B cell (primary cell): Measurements from ENCODE around the gene NAA35. TPM values are rescaled to one million over a fixed set of nuclear protein-coding genes. Genes with fewer than 3 reads are reported as not detected.

Source experiments
- ATAC-seq: fragments of 200-7000 bp; cut with Tn5 transposase; one replicate; pipeline ENCODE4 v1.10.0; 2021; ENCODE audit warnings: low read depth, mild to moderate bottlenecking, moderate number of reproducible peaks, moderate library complexity
- CTCF ChIA-PET: fragments of 350-600 bp; sonication (Branson Sonifier 250); formaldehyde crosslinking; loops from one replicate; lab custom pipeline; 2021; ENCODE audit warnings: antibody characterized with exemption, inconsistent platforms; lab: Charles Lee
- POLR2A ChIA-PET: fragments of 350-600 bp; sonication (Branson Sonifier 250); formaldehyde crosslinking; loops from one replicate; lab custom pipeline; 2021; ENCODE audit warnings: antibody characterized with exemption; lab: Charles Lee
- DNase-seq: peaks from one replicate; pipeline ENCODE4 v3.0.0; 2013
- H2AFZ ChIP-seq: 2 replicates; pipeline ENCODE4 v1.6.1; 2012; ENCODE audit warnings: mild to moderate bottlenecking, low read depth, low read length; ENCODE audit not compliant: insufficient read depth, poor library complexity, severe bottlenecking
- H3K27ac ChIP-seq, 2 donors: 1 replicate in 1 of 2; 2 replicates in 1 of 2; pipeline ENCODE4 v1.5.1; 2012 to 2013; ENCODE audit warnings: low read length in 2 of 2, mild to moderate bottlenecking in 2 of 2, moderate library complexity in 1 of 2
- H3K27me3 ChIP-seq, 4 experiments: fragments of 200-600 bp in 1 of 4; sonication (generic) in 1 of 4; replicated peaks in 1 of 4; 1 replicate in 2 of 4; 2 replicates in 2 of 4; pipeline versions ENCODE4 v1.6.1 to v1.7.0; 2013 to 2016; ENCODE audit warnings: low read length in 3 of 4, mild to moderate bottlenecking in 2 of 4, mixed read lengths in 1 of 4, moderate library complexity in 1 of 4; ENCODE audit not compliant: insufficient read depth in 4 of 4, control insufficient read depth in 3 of 4; ENCODE audit errors: control extremely low read depth in 1 of 4
- H3K36me3 ChIP-seq, 2 experiments: replicated peaks in 1 of 2; 1 replicate in 1 of 2; 2 replicates in 1 of 2; pipeline versions ENCODE4 v1.6.1 to v1.7.1; 2013; ENCODE audit warnings: low read length in 1 of 2; ENCODE audit not compliant: insufficient read depth in 2 of 2, control insufficient read depth in 1 of 2; ENCODE audit errors: control extremely low read depth in 1 of 2, extremely low read depth in 1 of 2
- H3K4me1 ChIP-seq, 2 donors: fragments of 200-600 bp in 1 of 2; sonication (generic) in 1 of 2; 1 replicate in 1 of 2; 2 replicates in 1 of 2; pipeline versions ENCODE4 v1.5.1 to v1.6.1; 2013 to 2017; ENCODE audit warnings: low read length in 2 of 2; ENCODE audit not compliant: control insufficient read depth in 2 of 2, insufficient read depth in 2 of 2
- H3K4me2 ChIP-seq: replicated peaks from 2 replicates; pipeline ENCODE3; 2012; ENCODE audit warnings: mild to moderate bottlenecking, low read depth, low read length; ENCODE audit not compliant: poor library complexity, severe bottlenecking
- H3K4me3 ChIP-seq, 5 experiments: fragments of 200-600 bp in 1 of 5; sonication (generic) in 1 of 5; 1 replicate in 3 of 5; 2 replicates in 2 of 5; pipeline versions ENCODE4 v1.5.1 to v1.7.0; 2011 to 2016; ENCODE audit warnings: low read length in 4 of 5, mild to moderate bottlenecking in 4 of 5, low read depth in 2 of 5, control low read depth in 1 of 5, moderate library complexity in 1 of 5; ENCODE audit not compliant: insufficient read depth in 1 of 5; ENCODE audit errors: control extremely low read depth in 1 of 5, extremely low read depth in 1 of 5
- H3K79me2 ChIP-seq: fragments of 200-600 bp; sonication (generic); one replicate; pipeline ENCODE4 v1.6.0; 2016; ENCODE audit warnings: low read length; ENCODE audit not compliant: control insufficient read depth, insufficient read depth
- H3K9ac ChIP-seq: fragments of 200-600 bp; sonication (generic); 2 replicates; pipeline ENCODE4 v1.6.1; 2017; ENCODE audit warnings: mild to moderate bottlenecking, low read length, moderate library complexity
- H3K9me3 ChIP-seq, 3 donors: one replicate each; pipeline versions ENCODE4 v1.6.1 to v1.7.1; 2013; ENCODE audit warnings: low read length in 2 of 3; ENCODE audit not compliant: control insufficient read depth in 2 of 3, insufficient read depth in 1 of 3; ENCODE audit errors: control extremely low read depth in 1 of 3
- H4K20me1 ChIP-seq: 2 replicates; pipeline ENCODE4 v1.6.0; 2012; ENCODE audit warnings: mild to moderate bottlenecking, low read length; ENCODE audit not compliant: insufficient read depth, control insufficient read depth, poor library complexity, severe bottlenecking
- H3K27ac Mint-ChIP-seq: one replicate; pipeline ENCODE4 v1.8.0; 2021; ENCODE audit warnings: mixed read lengths
- H3K27me3 Mint-ChIP-seq: one replicate; pipeline ENCODE4 v1.8.0; 2021; ENCODE audit warnings: mixed read lengths
- H3K4me1 Mint-ChIP-seq: one replicate; pipeline ENCODE4 v1.8.0; 2021; ENCODE audit warnings: mixed read lengths
- H3K4me3 Mint-ChIP-seq: one replicate; pipeline ENCODE4 v1.8.0; 2021; ENCODE audit warnings: mixed read lengths
- H3K9me3 Mint-ChIP-seq: one replicate; pipeline ENCODE4 v1.8.0; 2022; ENCODE audit warnings: mixed read lengths; ENCODE audit not compliant: insufficient read depth
- CTCF ChIP-seq: fragments of 200-600 bp; IDR thresholded peaks from one replicate; pipeline ENCODE4 v1.8.0; 2022; ENCODE audit warnings: antibody characterized with exemption, mild to moderate bottlenecking
- EZH2 ChIP-seq: IDR thresholded peaks from 2 replicates; pipeline ENCODE4 v1.6.1; 2012; ENCODE audit warnings: borderline replicate concordance, low read depth, mild to moderate bottlenecking, moderate library complexity, low read length; ENCODE audit not compliant: insufficient read depth, poor library complexity, severe bottlenecking
- WGBS: methylation state at CpG from one replicate; pipeline ENCODE4 v1.1.5; 2013; ENCODE audit warnings: missing lambda C conversion rate; ENCODE audit not compliant: insufficient coverage; 5-methylcytosine and 5-hydroxymethylcytosine counted together
- intact Hi-C: fragments of 100-400 bp; cut with micrococcal nuclease; formaldehyde crosslinking; loops from one replicate; pipeline ENCODE4 v1.10.0; 2022
- polyA plus RNA-seq: library from polyadenylated mRNA; depleted of rRNA; stranded (reverse); fragments of >200 nt; gene quantifications from 2 replicates; pipeline ENCODE4 v1.2.3, GENCODE V29; 2012
- total RNA-seq, 2 donors: library from RNA; stranded (reverse); fragments of 120-200 nt in 1 of 2; gene quantifications; 1 replicate in 1 of 2; 2 replicates in 1 of 2; pipeline versions ENCODE4 v1.2.3 to v1.2.4, GENCODE V29; 2013 to 2022

Gene NAA35
- total and polyA plus RNA-seq, 2 donors (not counting 1 experiment from before 2014, with no cell fraction given): 4.5 to 26.2 TPM

DNA sequence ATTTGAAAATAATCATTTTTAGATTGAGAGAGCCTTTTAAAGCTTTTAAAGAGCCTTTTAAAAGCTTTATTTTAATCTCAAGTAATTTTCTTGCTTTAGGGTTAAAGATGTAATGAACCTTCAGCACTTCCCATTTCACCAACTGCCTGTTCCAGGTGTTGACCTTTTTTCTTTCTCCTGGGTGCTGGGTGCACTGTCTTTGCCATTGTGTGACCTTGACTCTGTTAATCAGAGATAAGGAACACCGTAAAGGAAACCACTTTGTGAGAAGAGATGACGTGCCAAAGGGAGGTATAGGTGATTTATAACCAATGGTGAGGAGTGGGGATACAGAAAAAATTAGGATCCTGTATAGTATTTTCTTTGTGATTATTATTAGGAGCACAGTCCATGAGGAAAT lies 68.2 kb downstream of the NAA35 start:
- intact Hi-C loops: no loop called here
- Histone ChIP-seq H3K27ac (no peak overlapping the region), H3K4me1 (no peaks in the 10 kb centered on the region), H3K36me3 (peaks cover 15 to 45% of the 10 kb centered on the region in 2 experiments), H3K4me2 (no peak overlapping the region), H3K9me3 (peaks cover 0 to 7% (median 2%) of the 10 kb centered on the region in 3 donors), H4K20me1 (no peaks in the 10 kb centered on the region), H3K4me3 (no peak overlapping the region), H2AFZ (no peak overlapping the region), H3K27me3 (no peaks in the 10 kb centered on the region), H3K9ac (no peak overlapping the region), H3K79me2 (no peaks in the 10 kb centered on the region)
- POLR2A ChIA-PET: no interaction called here
- Mint-ChIP-seq H3K27ac (no peak overlapping the region), H3K27me3 (no peaks in the 10 kb centered on the region), H3K4me1 (no peaks in the 10 kb centered on the region), H3K9me3 (peaks cover 5% of the 10 kb centered on the region), H3K4me3 (no peak overlapping the region)
- TF ChIP-seq EZH2 (no peak), CTCF (no peak)
- no peak for ATAC-seq
- DNase-seq: no peak
- CTCF ChIA-PET: no interaction called here
- 94% methylated on average over 2 of the region's 2 CpGs for WGBS

GRCh38 chr9:86020731-86021130 lies 79.8 kb downstream of the NAA35 start:
- H3K4me1 Mint-ChIP-seq: no peaks in the 10 kb centered on the region
- Histone ChIP-seq H3K79me2 (no peaks in the 10 kb centered on the region), H3K36me3 (peaks cover 23 to 52% of the 10 kb centered on the region in 2 experiments), H2AFZ (no peak overlapping the region), H3K9ac (no peak overlapping the region), H4K20me1 (no peaks in the 10 kb centered on the region), H3K9me3 (no peaks in the 10 kb centered on the region), H3K27ac (no peak overlapping the region), H3K27me3 (no peaks in the 10 kb centered on the region), H3K4me1 (no peaks in the 10 kb centered on the region), H3K4me2 (no peak overlapping the region), H3K4me3 (no peak overlapping the region)
- no peak overlapping the region for H3K4me3 Mint-ChIP-seq
- ChIA-PET POLR2A (no interaction called here), CTCF (no interaction called here)
- 100% methylated on average over 1 of the region's 1 CpG for WGBS
- intact Hi-C loops: no loop called here
- DNase-seq (no peak), ATAC-seq (no peak)
- no peaks in the 10 kb centered on the region for H3K27me3 Mint-ChIP-seq
- TF ChIP-seq CTCF (no peak), EZH2 (no peak)
- H3K27ac Mint-ChIP-seq: no peak overlapping the region
- H3K9me3 Mint-ChIP-seq: no peaks in the 10 kb centered on the region
